Small intestine (tissue), 7 donors: ENCODE data around the gene MID1IP1. TPM values are rescaled to one million over a fixed set of nuclear protein-coding genes. Genes with fewer than 3 reads are reported as not detected.

Experiments
- DNase-seq, 2 donors: peaks; one replicate each; pipeline versions ENCODE4 v3.0.0 to v3.0.0-alpha.2; 2013
- FAIRE-seq: peaks from 2 replicates; lab custom pipeline; 2012; peaks lifted over from hg19 to GRCh38; lab: Jason Lieb, UNC
- H3K27ac ChIP-seq, 3 donors: one replicate each; pipeline ENCODE4 v1.5.1; 2013; ENCODE audit warnings: low read length in 2 of 3, mild to moderate bottlenecking in 2 of 3, control low read depth in 1 of 3, inconsistent platforms in 1 of 3, low read depth in 1 of 3, moderate library complexity in 1 of 3
- H3K27me3 ChIP-seq, 3 donors: one replicate each; pipeline ENCODE4 v1.6.1; 2013; ENCODE audit warnings: low read length in 3 of 3, inconsistent platforms in 1 of 3; ENCODE audit not compliant: control insufficient read depth in 3 of 3, insufficient read depth in 3 of 3
- H3K36me3 ChIP-seq, 3 donors: one replicate each; pipeline ENCODE4 v1.6.1; 2013; ENCODE audit warnings: low read length in 3 of 3, inconsistent platforms in 1 of 3, low read depth in 1 of 3, mild to moderate bottlenecking in 1 of 3, moderate library complexity in 1 of 3; ENCODE audit not compliant: control insufficient read depth in 3 of 3, insufficient read depth in 2 of 3
- H3K4me1 ChIP-seq, 3 donors: one replicate each; pipeline ENCODE4 v1.6.1; 2013; ENCODE audit warnings: low read length in 2 of 3, inconsistent platforms in 1 of 3, low read depth in 1 of 3, mild to moderate bottlenecking in 1 of 3, moderate library complexity in 1 of 3; ENCODE audit not compliant: control insufficient read depth in 3 of 3, insufficient read depth in 2 of 3
- H3K4me3 ChIP-seq, 3 donors: one replicate each; pipeline ENCODE4 v1.5.1; 2013; ENCODE audit warnings: low read length in 3 of 3, control low read depth in 1 of 3, inconsistent platforms in 1 of 3, low read depth in 1 of 3, mild to moderate bottlenecking in 1 of 3, moderate library complexity in 1 of 3
- H3K9me3 ChIP-seq, 2 donors: one replicate each; pipeline ENCODE4 v1.6.1; 2013; ENCODE audit warnings: low read depth in 1 of 2, low read length in 1 of 2; ENCODE audit not compliant: control insufficient read depth in 2 of 2, insufficient read depth in 1 of 2
- WGBS, 3 donors: extraction: QIAGEN DNeasy Blood & Tissue Kit; methylation state at CpG; one replicate each; pipeline ENCODE4 v1.1.7; 2013; 5-methylcytosine and 5-hydroxymethylcytosine counted together
- polyA plus RNA-seq, 4 donors: library from polyadenylated mRNA; stranded (reverse) in 3 of 4; unstranded in 1 of 4; fragments of 200-250 nt in 3 of 4; fragments of 120-200 nt in 1 of 4; gene quantifications; one replicate each; pipeline versions ENCODE4 v1.2.1 to v1.2.3, GENCODE V29; 2013
- donor health status: healthy with polysubstance abuse.
- donor health status: control.
- donor health status: control.
- donor health status: Bipolar disorder and iron deficiency.
- donor health status: healthy.

The MID1IP1 gene
- polyA plus RNA-seq, 4 donors = 24.2 to 61.1 (median 31.7) TPM

GRCh38 chrX:38796946-38797345 is 4.3 kb upstream of the MID1IP1 start:
- H3K9me3 ChIP-seq = no peaks in the 10 kb centered on the region
- no peaks in the 10 kb centered on the region for H3K36me3 ChIP-seq
- no peaks in the 10 kb centered on the region for H3K27me3 ChIP-seq
- FAIRE-seq (no peak), DNase-seq (no peak)
- no peak overlapping the region for H3K4me3 ChIP-seq
- H3K27ac ChIP-seq = no peak overlapping the region
- H3K4me1 ChIP-seq = no peaks in the 10 kb centered on the region

GRCh38 chrX:38798956-38799355 is 2.3 kb upstream of the MID1IP1 start:
- Histone ChIP-seq H3K4me3 (no peak overlapping the region), H3K27ac (no peak overlapping the region), H3K36me3 (no peaks in the 10 kb centered on the region), H3K9me3 (no peaks in the 10 kb centered on the region), H3K4me1 (peaks cover 0 to 5% (median 0%) of the 10 kb centered on the region in 3 donors), H3K27me3 (no peaks in the 10 kb centered on the region)
- FAIRE-seq = no peak
- DNase-seq = no peak
- 83 to 97% (median 92%) methylated on average over 1 of the region's 1 CpG for WGBS, 3 donors

- H3K9me3 ChIP-seq = no peaks in the 10 kb centered on the region
- FAIRE-seq (no peak), DNase-seq (peak in 1 of 2 donors; percentile 10)
- no peaks in the 10 kb centered on the region for H3K27me3 ChIP-seq
- peaks cover 0 to 5% (median 0%) of the 10 kb centered on the region in 3 donors for H3K36me3 ChIP-seq
- WGBS, 3 donors = 66 to 79% (median 72%) methylated on average over 5 of the region's 5 CpGs
- H3K4me1 ChIP-seq = peaks cover 0 to 5% (median 0%) of the 10 kb centered on the region in 3 donors
- H3K4me3 ChIP-seq = no peak overlapping the region
- H3K27ac ChIP-seq = no peak overlapping the region
Measured at GRCh38 chrX:38799995-38800580, 1.2 kb upstream of the MID1IP1 start.

GRCh38 chrX:38803243-38803587 is 2.0 kb downstream of the MID1IP1 start:
- WGBS, 3 donors = 8 to 37% (median 21%) methylated on average over 3 of the region's 3 CpGs

GRCh38 chrX:38803588-38804431 is 2.6 kb downstream of the MID1IP1 start:
- H3K27me3 ChIP-seq = no peaks in the 10 kb centered on the region
- H3K27ac ChIP-seq = peak overlapping the region; percentile 89 to 97 (median 94)
- 1 to 42% (median 9%) methylated on average over 51 to 64 of the region's 64 CpGs for WGBS, 3 donors
- H3K4me1 ChIP-seq = peaks cover 0 to 5% (median 5%) of the 10 kb centered on the region in 3 donors
- FAIRE-seq = no peak
- peaks cover 0 to 12% (median 0%) of the 10 kb centered on the region in 3 donors for H3K36me3 ChIP-seq
- DNase-seq = peak; percentile 88 to 91
- H3K9me3 ChIP-seq = no peaks in the 10 kb centered on the region
- H3K4me3 ChIP-seq = peak overlapping the region; percentile 79 to 92 (median 83)

More at GRCh38 chrX:38803243-38803587, 2.0 kb downstream of the MID1IP1 start:
- H3K4me3 ChIP-seq = peak overlapping the region in 2 of 3 donors; percentile 83 to 92
- no peak for DNase-seq
- H3K9me3 ChIP-seq = no peaks in the 10 kb centered on the region
- H3K27me3 ChIP-seq = no peaks in the 10 kb centered on the region
- no peak for FAIRE-seq
- peaks cover 0 to 12% (median 0%) of the 10 kb centered on the region in 3 donors for H3K36me3 ChIP-seq
- peak overlapping the region; percentile 63 to 97 (median 94) for H3K27ac ChIP-seq
- H3K4me1 ChIP-seq = peaks cover 0 to 5% (median 5%) of the 10 kb centered on the region in 3 donors

GRCh38 chrX:38804432-38804681 is 3.1 kb downstream of the MID1IP1 start:
- no peak for FAIRE-seq
- WGBS, 3 donors = 0 to 44% (median 14%) methylated on average over 6 to 19 of the region's 19 CpGs
- DNase-seq = no peak
- Histone ChIP-seq H3K27ac (peak overlapping the region; percentile 89 to 97 (median 94)), H3K4me1 (peaks cover 0 to 5% (median 5%) of the 10 kb centered on the region in 3 donors), H3K4me3 (peak overlapping the region; percentile 79 to 92 (median 83)), H3K27me3 (no peaks in the 10 kb centered on the region), H3K36me3 (peaks cover 0 to 12% (median 0%) of the 10 kb centered on the region in 3 donors), H3K9me3 (no peaks in the 10 kb centered on the region)

- no peaks in the 10 kb centered on the region for H3K9me3 ChIP-seq
- peaks cover 0 to 12% (median 0%) of the 10 kb centered on the region in 3 donors for H3K36me3 ChIP-seq
- peak overlapping the region; percentile 89 to 97 (median 94) for H3K27ac ChIP-seq
- peak overlapping the region; percentile 79 to 92 (median 83) for H3K4me3 ChIP-seq
- no peaks in the 10 kb centered on the region for H3K27me3 ChIP-seq
- DNase-seq (peak; percentile 21 to 50), FAIRE-seq (no peak)
- 0 to 38% (median 18%) methylated on average over 44 to 66 of the region's 66 CpGs for WGBS, 3 donors
- H3K4me1 ChIP-seq = peaks cover 0 to 5% (median 5%) of the 10 kb centered on the region in 3 donors
Measured at GRCh38 chrX:38804682-38805431, 3.6 kb downstream of the MID1IP1 start.
